ENCODE measurements around the gene DCP2.

Gene DCP2

DNA sequence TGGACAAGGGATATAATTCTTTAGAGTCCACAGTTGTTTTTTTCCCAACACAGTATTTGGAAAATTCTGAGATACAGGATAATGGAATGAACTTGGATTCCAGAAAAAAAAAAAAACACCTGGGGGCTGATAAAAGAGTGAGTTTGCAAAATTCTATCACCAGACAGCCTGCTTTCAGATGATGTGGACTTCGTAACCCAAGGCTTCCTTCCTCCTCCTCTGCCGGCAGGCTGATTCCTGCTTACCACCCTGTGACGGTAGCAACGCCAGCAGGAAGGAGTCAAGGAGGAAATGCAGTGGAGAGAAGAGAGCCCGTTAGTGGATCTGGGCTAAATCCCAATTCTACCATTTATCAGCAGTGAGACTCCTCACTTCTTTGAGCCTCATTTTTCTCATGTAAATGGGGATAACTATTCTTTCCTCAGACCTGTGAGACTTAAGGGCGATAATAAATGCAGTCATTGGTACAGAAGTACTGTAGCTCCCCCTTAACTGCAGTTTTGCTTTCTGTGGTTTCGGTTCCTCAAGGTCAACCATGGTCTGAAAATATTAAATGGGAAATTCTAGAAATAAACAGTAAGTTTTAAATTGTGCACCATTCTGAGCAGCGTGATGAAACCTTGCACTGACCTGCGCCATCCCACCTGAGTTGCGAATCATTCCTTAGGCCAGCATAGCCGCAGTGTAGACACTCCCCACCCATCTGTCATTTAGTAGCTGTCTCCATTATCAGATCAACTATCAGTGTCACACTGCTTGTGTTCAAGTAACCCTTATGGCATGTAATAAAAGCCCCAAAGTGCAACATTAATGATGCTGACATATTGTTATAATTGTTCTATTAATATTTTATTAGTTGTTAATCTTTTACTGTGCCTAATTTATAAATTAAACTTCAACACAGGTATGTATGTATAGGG lies 71.4 kb downstream of the DCP2 start:
- no peak for DNase-seq

DNA sequence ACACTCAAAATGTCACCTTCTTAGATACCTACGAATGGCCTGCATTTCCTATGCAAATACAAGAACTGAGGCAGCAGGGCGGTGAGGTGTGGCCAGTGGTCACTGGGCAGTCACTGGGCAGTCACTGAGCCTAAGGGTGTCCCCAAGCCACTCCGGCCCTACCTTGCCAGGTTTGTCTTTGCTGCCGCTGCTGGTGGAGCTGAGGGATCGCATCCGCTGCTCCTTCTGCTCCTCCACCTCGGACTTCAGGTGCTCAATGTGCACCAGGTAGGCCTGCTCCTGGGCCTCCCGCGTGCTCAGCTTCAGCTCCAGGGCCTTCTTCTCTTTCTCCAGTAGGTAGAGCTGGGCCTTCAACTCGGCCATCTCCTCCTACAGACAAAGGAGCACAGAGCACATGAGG lies 72.3 kb downstream of the DCP2 start:
- no peak for DNase-seq

DNA sequence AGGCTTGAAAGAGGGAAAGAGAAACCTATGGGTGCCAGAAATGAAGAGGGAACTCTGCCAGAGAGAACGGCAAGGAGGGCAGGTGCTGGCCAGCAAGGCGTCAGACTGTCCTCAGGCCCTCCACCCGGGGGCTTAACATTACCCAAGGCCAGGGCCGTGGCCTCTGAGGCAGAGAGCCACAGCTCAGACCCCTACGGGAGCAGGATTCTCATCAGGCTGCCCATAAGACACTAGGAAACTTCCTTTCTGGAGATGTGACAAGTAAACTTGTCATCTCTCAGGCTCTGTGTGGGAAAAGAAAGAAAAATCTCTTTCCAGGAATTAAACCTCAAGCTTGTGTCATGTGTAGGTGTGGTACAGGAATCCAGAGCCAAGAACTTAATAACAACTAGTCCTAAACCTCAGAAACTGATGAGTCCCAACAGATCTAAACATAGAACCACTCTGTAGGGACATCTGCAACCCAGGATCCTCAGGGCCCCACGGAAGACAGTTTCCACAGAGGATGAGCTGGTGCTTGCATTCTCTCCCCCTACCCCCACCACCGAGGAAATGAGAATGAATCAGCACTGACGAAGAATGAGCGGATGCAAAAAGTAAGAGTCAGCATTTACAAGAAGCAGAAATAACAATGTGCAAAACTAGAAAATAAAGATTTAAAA lies 74.3 kb downstream of the DCP2 start:
- peak; percentile 45 for DNase-seq

DNA sequence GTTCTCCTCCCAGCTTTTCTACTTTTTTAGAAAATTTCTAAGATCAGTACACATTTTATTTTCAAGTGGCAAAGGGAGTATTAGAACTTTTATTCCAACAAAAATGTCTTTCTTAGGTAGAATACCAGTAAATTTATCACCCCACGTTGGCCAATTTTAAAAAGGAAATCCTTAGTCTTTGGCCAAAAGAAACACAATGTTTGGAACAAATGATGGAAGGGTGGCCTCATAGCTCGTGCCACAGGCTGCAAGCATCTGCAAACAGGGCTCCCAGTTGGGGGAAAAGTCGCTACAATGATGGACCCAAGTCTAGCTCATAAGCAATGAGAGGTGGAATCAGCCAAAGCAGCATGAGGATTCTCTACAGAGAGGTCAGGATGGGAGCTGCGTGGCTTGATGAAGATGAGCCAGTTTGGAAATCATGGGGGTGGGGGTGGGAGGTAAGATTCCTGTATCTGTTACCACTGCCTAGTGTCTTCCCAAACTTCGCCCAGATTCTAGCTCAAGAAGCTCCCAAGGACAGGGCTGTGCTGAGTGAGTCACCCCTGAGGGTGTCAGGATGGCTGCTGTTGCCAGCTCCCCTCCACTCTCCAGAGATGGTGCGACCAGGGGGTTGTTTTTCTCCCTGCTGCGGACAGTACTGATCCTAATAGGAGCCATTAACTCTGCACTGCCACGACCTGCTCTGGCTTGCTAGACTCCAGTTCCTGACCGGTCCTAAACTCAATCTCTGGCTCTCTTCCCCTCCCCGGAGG lies 75.6 kb downstream of the DCP2 start:
- no peak for DNase-seq

DNA sequence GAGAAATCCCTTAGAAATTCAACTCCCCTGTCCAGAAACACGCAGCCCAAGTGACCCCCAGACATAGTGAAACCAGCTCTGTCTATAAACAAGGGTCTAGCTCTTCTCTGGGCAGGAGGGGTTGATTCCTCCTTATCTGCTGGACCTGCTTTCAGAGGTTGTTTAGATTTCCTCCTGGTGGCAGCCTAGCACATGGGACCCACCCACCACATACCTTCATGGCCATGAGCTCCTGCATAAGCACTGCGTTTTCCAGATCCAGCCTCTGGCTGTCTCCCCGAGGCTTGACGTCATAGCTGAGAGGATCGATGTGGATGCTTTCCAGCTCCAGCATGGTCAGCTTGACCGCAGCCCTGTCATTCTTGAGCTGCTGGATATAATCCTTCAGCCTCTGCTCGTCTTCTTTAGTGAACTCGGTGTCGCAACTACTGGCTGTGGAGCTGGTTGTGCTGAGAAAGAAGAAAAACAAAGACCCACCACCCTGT lies 77.0 kb downstream of the DCP2 start:
- DNase-seq, result no peak

DNA sequence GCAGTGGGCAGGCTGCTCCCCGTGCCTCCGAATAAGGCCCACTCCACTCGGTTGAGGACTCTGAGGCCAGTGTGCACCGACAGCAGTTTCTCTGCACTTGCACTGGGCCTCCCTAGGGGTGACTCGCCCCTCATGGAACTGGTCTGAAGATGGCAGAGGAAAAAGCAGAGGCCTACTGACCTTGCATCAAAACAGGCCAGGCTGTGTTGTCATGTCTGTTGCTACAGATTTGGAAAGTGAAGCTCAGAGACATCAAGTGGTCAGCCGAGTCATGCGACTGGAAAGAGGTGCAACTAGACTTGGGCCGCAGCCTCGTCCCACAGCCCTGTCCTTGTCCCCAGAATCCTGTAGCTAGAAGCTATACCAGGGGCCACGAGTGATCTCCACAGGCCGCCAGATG lies 78.3 kb downstream of the DCP2 start:
- DNase-seq, result no peak

DNA sequence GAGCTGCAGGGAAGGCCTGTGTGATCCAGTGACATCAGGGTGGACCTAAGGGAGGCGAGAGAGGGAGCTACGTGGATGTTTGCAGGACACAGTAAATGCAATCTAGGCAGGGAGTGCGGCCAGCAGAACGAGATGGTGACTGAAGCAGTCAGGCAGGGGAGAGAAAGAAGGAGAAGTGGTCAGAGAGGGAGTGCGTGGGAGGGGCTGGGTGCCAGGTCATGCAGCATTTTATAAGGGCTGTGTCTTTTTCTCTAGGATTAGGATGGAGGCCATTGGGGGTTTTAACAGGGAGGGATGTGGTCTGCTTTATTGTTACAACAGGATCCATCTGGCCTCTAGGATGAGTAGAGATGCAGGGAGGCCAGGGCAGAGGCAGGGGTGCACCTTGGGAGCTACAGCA lies 80.4 kb downstream of the DCP2 start:
- DNase-seq, result no peak

DNA sequence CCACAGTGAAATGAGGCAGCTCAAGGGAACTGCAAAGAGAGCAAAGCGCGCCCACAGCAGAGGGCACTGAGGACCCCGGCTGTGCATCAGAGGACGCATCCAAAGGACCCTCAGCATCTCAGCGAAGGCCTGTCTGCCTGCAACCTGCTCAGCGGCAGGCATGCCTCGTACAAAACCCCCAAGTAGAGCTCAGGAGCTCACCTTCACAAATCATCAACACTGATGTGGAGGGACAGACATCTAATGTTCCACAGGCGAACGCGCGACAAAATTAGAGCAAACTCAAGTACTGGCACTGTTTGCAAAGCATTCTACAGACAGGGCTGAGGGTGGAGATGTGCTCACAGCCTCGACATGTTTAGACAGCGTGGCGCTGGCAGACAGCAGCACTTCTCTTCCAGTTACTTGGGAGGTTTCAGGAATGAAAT lies 81.0 kb downstream of the DCP2 start:
- DNase-seq, result no peak

DNA sequence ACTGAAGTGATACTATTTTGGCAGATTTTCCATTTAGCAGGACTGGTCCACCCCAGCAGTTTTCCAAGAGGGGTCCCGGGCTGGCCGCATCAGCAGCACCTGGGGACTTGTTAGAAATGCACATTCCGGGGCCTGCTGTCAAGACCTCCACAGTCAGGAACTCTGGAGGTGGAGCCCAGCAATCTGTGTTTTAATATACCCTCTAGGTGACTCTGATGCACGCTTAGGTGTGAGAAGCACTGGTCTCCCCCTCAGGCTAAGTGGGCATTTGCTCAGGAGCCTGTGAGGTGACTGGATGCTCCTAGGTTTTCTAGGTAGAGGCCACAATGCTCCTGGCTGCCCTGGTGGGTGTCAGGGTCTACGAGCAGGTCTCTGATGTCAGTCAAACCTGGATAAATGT lies 81.7 kb downstream of the DCP2 start:
- DNase-seq, result no peak

DNA sequence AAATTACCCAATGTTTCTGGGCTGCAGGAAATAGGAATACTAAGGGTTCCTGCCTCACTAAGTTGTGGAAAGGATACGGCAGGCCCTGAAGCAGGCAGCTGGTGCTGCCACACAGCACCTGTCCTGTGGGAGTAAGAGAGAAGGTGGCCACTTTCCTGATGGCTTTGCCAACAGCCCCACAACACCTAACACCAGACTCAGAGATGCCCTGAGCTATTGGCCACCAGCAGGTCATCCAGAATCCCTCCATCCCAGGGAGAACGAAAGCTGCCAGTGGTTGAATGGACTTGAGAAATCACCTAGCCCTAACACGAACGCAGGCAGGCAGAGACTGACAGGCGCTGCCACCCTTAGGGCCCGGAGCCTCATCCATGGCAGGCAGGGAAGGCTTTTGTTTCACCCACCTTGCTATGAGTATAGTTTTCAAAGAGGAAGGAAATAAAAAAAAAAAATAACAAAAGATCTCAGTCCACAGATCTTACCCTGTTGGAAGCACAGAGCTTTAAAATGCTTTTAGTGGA lies 82.2 kb downstream of the DCP2 start:
- DNase-seq, result no peak

DNA sequence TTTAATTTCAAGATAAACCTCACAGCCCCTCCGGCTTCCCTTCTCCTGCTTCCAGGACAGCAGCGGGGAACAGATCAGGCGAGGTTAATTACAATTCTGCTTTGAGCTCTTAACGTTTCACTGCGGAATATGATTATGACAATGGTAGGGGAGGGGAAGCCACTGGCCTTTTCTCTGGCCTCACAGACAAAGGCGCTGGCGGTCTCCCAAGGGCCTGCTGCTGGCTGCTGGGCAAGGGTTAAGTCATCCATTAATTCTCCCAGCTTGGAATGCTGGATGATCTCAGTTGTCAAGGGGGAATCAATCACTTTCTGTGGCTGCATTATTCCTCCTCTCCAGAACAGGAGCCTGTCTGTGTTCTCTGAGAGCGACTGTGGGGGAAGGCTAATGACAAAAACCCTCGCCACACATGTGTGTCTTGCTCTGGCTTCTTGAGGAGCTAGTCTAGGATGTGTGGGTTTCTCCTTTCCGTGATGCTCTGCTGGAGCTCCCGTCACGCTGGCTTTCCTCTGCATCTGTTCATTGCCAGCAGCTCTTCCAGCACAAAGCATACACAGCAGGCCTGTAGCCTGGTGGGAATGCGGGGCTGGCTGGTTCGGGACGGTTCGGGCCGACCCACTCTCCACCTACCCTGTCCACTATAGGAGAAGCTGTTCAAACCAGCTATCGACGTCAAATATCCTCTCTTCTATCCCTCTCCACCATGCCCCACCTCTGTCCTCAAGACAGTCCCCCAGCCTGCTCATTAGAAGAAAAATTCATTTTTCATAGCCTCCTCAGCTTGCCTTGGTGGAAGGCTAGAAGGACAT lies 82.8 kb downstream of the DCP2 start:
- no peak for DNase-seq

DNA sequence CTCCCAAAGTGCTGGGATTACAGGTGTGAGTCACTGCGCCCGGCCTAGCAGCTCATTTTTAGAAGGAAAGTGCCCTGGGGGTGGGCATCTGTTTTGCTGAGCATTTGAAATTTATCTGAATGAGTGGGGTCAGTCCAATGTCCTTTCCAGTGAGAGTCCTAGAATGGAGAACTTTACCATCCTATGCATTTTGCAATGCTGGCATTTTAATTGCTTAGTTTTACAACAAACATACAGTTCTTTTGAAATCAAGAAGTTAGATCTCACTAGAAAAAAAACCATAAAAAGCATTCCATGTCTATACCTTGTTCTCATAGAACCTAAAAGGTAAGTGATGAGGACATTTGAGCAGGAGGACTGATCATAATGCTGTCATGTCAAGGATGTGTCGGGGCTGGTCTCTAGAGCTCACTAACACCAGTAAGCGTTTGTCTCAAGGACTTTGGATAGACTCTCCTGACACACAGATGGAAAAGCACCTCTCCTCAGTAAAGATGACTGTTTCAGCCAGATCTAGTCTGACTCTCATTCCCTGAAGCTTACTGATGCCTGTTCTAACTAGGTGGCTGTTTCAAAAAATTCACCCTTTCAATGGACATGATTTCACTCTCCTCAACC lies 83.9 kb downstream of the DCP2 start:
- no peak for DNase-seq

DNA sequence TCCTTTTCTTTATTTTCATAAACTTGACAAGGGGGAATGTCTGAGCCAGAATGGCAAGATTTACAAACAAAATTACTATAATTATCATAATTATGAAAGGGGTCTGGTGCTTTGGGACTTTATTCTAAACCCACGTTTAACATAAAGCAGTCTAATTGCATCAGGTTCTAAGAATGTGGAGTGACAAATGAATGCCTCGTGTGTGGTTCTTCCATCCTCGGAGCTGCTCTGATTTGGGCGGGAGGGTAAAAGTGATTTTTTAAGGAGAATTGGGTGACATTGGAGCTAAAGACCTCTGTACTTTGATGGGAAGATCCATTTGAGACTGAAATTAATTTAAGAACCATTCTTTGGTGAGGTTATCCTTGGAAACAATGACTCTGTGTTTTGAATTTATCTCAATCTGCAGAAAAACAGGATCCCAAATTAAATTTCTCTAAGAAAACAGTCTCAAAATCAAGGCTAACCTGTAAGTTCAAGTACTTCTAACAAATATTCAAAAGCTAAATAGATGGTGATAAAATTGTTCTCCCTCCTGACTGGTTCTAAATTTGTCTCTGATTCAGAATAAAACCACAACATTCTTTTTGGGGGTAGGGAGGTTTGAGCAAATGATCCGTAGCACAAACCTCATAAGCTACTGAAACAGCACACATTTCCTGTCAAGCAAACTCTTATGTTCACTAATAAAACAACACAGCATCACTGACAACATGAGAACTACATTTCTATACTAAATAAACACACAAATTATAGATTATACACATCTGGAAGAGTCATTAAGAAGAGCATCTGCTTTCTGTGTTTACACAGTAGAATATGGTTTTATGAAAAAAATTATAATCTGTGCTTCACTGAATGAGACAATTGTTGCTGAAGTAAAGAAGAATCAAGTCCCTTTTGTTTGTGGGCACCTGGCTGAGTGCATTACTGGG lies 85.5 kb downstream of the DCP2 start:
- DNase-seq, result no peak

DNA sequence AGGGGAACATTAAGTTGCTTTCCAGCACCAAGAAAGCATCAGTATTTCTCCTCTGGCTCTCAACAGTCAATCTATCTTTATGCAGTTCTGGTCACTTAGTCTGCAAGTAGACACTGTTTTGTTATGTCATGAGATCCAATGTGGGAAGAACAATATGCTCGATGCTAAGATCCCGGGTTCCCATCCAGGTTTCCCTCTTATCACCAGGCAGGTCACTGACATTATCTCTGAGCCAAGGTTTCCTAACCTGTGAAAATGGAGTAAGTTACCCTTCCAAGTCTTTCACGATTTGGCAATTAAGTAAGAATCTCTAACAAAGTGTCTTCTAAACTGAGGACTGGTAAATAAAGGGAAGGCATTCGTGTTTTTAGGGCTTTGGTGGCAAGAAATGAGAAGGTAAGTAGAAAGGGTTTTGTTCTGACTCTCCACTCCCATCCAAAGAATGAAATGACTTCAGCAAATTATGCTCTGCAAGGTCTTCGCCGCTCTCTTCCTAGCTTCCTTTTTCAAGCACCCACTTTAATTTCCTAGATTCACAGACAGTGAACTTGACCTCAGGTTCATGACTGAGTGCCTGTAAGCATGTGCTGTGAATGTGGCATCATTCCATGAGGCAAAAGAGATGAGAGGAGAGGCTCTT lies 86.4 kb downstream of the DCP2 start:
- no peak for DNase-seq

DNA sequence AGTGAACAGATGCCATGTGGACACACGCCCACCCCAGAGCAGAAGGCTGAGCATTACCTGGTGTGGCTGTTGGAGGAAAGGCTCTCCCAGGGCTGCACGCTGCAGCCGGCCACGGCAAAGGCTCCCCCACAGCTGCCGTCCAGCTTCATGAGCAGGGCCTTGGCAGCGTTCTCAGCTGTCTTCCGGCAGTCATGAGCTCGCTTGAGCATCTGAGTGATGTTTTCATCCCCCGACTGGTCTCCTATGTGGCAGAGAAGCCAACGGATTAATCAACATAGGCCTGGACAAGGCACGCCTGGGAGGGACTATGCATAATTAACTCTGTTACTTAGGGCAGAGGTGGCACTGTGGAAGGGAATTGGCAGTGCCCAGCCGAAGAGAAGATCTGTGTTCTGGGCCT lies 87.3 kb downstream of the DCP2 start:
- no peak for DNase-seq

DNA sequence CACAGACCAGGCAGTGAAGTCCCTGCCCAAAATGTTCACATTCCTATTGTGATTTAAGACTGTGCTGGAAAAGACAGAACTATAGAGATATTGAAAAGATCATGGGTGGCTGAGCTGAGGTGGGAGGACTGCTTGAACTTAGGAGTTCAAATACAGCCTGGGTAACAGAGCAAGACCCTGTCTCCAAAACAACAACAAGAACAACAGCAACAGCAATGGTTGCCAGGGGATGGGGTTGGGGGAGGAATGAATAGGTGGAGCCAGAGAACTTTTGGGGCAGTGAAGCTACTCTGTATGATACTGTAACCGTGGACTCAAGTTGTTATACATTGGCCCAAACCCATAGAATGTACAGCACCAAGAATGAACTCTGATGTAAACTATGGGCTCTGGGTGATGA lies 88.2 kb downstream of the DCP2 start:
- DNase-seq, result no peak

DNA sequence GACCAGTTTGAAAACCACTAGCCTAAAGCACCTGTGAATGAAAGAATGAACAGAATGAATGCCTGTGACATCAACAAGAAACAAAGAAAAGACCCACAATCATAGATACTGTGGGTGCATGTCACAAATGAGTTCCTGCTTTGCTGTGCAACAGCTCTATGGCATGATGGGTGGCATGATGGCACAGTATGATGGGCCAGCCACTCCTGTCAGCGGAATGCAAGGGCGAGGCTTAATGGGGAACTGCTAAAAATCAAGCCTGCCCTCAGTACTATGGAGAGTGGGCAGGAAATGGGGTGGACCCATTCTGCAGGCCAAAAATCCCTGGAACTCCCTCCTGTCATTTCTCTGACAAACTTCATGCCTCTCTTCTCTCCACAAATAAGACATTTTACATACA lies 89.0 kb downstream of the DCP2 start:
- DNase-seq, result no peak

DNA sequence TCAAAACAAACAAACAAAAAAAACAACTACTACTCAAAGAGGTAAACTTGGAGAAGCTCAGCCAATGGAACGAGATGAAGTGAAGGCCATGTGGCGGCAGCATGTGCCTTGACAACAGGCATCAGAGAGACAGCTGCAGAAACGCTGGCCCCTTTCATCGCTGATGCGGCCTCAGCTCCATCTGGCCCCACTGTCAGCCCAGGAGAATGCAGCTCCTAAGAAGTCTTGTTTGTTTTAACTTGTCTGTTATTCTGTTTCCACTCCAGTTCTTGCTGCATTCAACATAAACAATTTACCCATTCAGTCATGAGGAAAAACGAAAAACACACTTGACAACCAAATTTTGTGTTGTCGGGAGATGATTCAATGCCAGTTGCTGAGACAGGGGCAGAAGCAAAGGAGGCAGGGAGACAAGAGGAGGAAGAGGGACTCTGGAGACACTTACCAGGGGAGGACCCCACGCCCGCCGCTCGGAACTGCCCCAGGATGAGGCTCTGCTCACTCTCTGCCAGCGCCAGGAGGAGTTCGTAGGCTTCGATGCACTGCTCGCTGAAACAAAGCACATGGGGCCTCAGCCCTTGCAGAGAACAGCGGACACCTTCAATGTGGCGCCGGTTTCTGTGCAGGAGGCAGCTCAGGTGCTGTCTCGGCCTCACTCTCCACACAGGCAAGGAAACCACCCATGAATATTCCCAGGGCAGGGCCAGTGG lies 91.2 kb downstream of the DCP2 start:
- DNase-seq, result no peak

DNA sequence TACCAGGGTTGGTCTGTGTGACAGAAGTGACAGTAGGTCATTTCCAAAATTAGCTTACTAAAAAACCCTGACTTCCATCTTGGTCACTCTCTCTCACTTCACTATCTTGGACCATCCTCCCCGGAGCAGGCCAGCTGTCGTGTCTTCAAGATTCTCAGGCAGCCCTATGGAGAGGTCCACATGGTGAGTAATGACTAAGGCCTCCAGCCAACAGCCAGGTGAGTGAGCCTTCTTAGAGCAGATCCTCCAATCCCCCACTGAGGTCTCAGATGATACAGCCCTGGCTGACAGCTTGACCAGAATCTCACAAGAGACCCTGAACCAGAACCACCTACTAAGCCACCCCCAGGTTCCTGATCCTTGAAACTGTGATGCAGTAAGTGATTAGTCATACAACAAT lies 92.0 kb downstream of the DCP2 start:
- DNase-seq, result no peak
